ENCODE results near the gene ITGA5.

DNA sequence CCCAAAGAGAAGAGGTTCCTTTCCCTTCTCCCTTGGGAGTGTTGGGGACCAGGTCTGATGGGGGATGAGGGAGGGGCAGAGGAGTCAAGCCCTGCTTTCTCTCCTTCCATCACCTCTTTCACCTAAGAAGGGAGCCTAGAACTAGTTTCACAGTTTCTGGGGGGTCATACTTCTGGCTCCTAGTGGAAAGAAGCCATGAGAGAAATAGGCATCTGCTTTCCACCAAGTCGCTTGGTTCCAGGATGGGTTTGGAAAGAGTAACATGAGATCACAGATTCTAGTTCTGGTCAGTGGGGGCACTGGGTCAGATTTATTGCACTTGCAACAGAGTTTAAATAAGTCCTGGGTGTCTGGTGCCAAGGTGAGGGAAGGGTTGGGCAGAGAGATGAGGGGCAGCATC lies 24.1 kb downstream of the ITGA5 start:
- TF ChIP-seq, protein P1, sequence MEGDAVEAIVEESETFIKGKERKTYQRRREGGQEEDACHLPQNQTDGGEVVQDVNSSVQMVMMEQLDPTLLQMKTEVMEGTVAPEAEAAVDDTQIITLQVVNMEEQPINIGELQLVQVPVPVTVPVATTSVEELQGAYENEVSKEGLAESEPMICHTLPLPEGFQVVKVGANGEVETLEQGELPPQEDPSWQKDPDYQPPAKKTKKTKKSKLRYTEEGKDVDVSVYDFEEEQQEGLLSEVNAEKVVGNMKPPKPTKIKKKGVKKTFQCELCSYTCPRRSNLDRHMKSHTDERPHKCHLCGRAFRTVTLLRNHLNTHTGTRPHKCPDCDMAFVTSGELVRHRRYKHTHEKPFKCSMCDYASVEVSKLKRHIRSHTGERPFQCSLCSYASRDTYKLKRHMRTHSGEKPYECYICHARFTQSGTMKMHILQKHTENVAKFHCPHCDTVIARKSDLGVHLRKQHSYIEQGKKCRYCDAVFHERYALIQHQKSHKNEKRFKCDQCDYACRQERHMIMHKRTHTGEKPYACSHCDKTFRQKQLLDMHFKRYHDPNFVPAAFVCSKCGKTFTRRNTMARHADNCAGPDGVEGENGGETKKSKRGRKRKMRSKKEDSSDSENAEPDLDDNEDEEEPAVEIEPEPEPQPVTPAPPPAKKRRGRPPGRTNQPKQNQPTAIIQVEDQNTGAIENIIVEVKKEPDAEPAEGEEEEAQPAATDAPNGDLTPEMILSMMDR (optimal IDR thresholded peaks at IDR 0.05 in 1 of 3, IDR thresholded peaks at IDR 0.05 in 1 of 3, conservative IDR thresholded peaks at IDR 0.05 in 1 of 3; ENCODE audit: extremely low read depth in 1 of 3, insufficient read depth in 2 of 3, low read length in 3 of 3), result no peak
- TF ChIP-seq EZH2 (IDR thresholded peaks at IDR 0.05; ENCODE audit: low read length), result no peak
